Peyer's patch (tissue), 4 donors: Measurements from ENCODE around the gene TRIL.

Source experiments
- CTCF ChIP-seq, 6 experiments: fragments of 450-650 bp in 4 of 6; fragments of 200-600 bp in 2 of 6; sonication (generic) in 1 of 6; IDR thresholded peaks; one replicate each; pipeline ENCODE4 v1.5.1; 2017 to 2019; ENCODE audit warnings: antibody characterized with exemption in 6 of 6, mild to moderate bottlenecking in 3 of 6, moderate library complexity in 1 of 6
- POLR2A ChIP-seq, 2 donors: fragments of 450-650 bp; IDR thresholded peaks; one replicate each; pipeline ENCODE4 v1.5.1; 2017; ENCODE audit warnings: antibody characterized with exemption in 2 of 2, mild to moderate bottlenecking in 2 of 2, moderate library complexity in 2 of 2

- TF ChIP-seq CTCF (IDR thresholded peaks at IDR 0.05) (no peak), POLR2A (IDR thresholded peaks at IDR 0.05) (no peak)
Observed at GRCh38 chr7:28920424-28920823, 37.7 kb downstream of the TRIL start.
